ENCODE measurements around the gene FCER1G.

Gene FCER1G

DNA sequence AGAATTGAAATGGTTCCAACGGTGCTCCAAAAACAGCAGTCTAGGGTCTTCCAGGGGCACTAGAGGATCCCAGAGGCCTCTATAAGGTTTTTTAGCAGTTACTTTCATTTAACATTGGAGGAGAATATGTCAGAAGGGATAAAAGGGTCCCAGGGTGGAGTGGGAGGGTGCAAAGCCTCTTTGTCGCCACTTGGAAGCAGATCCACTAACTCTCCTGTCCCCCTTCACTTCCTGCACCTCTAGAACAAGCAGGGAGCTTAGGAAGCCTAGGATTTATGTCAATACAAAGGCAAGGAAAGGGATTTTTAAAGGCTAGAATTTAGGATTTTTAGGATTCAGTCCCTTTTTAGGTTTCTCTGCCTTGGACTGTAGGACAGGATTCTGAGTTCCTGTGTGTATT, 51.7 kb downstream of the FCER1G start:
- TF ChIP-seq, protein P1, sequence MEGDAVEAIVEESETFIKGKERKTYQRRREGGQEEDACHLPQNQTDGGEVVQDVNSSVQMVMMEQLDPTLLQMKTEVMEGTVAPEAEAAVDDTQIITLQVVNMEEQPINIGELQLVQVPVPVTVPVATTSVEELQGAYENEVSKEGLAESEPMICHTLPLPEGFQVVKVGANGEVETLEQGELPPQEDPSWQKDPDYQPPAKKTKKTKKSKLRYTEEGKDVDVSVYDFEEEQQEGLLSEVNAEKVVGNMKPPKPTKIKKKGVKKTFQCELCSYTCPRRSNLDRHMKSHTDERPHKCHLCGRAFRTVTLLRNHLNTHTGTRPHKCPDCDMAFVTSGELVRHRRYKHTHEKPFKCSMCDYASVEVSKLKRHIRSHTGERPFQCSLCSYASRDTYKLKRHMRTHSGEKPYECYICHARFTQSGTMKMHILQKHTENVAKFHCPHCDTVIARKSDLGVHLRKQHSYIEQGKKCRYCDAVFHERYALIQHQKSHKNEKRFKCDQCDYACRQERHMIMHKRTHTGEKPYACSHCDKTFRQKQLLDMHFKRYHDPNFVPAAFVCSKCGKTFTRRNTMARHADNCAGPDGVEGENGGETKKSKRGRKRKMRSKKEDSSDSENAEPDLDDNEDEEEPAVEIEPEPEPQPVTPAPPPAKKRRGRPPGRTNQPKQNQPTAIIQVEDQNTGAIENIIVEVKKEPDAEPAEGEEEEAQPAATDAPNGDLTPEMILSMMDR (IDR thresholded peaks at IDR 0.05; ENCODE audit: insufficient read depth, low read depth, low read length, missing control alignments), result no peak
- no peak overlapping the region for H3K4me3 ChIP-seq (ENCODE audit: low read depth, low read length)
- DNase-seq (ENCODE audit: low read depth), result no peak

DNA sequence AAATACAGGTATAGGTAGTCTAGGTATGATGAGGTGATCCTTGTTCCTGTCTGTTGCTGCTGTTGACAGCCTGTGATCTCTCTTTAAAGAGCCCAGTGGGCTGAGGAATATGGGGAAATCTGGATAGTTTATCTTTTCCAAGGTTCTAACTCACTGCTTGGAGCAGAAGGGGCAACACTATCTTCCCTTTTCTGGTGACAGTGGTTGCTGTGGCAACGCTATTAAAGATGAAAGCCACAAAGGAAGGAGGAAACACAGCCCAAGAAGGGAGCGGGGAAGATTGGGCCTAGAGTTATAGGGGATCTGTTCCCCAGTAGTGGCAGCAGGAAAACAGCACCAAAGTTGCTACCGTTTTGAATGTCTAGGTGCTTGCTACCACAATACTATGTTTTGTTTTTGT, 52.2 kb downstream of the FCER1G start:
- no peak overlapping the region for H3K4me3 ChIP-seq (ENCODE audit: low read depth, low read length)
- TF ChIP-seq, protein P1 (IDR thresholded peaks at IDR 0.05; ENCODE audit: insufficient read depth, low read depth, low read length, missing control alignments), result no peak
- no peak for DNase-seq (ENCODE audit: low read depth)
